Activated CD8-positive, alpha-beta memory T cell treated with anti-CD3 and anti-CD28 coated beads for 48 hours (primary cell): ENCODE results near the gene P4HB.

ENCODE experiments used
- DNase-seq, 3 experiments: peaks; one replicate each; pipeline ENCODE4 v3.0.0-alpha.2; 2020; ENCODE audit warnings: low read depth in 2 of 3, low spot score in 2 of 3

The P4HB gene

DNA sequence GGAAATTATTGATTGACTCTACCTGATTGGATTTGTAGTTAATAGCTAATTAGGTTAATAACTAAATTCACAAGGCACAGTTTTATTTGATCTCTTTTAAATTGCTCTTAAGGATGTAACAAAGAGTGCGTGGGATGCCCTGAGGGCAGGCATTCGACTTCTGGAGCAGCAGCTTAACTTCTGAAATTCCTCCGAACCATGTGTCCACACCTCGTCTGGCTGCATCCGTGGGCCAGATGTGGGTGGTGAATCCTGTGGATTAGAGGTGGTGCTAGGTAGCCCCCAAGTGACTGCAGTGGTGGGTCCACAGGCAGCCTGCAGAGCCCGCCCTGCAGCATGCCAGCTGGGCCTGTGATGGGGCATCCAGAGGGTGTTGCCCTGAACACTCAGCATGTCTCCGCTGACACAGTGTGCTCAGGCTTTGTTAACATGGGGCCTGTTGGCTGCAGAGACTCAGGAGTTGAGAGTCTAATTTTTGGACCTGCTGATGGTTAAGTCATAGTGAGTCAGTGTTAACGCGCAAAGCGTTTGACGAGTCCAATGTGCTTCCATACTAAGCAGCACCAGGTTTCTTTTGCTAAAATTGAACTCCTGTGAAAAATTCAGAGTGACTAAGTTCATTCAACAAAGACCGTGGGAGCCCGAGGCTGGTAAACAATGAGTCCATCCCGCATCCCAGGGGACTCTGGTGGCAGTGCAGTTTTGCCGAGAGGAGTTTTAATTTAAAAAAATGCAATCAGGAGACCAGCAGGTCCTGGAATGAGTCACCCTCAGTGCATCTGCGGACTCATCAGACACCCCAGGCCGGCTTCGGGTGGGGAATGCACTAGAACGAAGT lies 37.9 kb upstream of the P4HB start:
- no peak for DNase-seq

DNA sequence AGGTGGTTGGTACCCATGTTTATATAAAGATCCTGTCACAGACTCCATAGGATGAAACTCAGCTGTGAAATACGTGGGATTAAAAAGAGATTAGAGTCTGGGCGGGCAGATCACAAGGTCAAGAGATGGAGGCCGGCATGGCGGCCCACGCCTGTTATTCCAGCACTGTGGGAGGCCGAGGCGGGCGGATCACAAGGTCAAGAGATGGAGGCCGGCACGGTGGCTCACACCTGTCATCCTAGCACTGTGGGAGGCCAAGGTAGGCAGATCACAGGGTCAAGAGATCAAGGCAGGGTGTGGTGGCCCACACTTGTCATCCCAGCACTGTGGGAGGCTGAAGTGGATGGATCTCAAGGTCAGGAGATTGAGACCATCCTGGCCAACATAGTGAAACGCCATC lies 35.1 kb upstream of the P4HB start:
- DNase-seq: no peak

GRCh38 chr17:81891303-81891552 lies 30.9 kb upstream of the P4HB start:
- no peak for DNase-seq

DNA sequence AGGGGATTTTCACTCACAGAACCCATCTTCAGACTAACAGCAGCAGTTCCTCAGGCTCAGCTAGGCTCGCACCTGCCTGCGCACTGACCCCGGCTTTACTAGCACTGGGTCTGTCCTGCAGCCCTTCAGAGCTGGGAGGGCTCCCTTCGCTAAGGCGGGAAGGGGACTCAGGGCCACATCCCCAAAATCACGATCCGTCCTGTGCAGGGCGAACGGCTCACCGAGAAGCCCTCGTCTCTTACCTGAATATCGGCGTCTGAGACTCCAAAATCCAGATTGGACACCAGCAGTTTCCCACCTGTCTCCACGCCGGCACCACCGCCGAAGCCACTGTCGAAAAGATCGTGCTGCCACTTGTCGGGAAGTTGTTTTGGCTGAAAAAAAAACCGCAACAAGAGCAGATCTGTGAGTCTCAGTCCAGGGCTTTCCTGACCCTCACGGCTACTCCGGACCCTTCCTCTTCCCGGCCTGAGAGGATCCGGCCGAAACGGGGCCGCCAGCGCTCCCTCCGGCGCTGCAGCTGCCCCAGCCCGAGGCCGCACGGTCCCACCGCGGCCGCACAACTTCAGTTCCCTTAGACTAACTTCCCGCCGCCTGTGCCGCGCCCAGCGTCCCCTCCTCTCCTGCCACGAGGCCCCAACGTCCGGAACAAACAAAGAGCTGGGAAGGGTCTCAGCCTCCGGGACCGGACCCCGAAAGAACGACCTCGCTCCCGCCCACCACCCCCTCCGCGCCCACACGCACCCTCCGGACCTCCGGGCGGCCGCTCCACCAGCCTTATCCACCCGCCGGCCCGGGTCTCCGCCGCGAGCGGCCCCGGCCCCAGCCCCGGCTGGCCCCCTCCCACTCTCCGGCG lies 30.3 kb upstream of the P4HB start:
- DNase-seq: no peak

DNA sequence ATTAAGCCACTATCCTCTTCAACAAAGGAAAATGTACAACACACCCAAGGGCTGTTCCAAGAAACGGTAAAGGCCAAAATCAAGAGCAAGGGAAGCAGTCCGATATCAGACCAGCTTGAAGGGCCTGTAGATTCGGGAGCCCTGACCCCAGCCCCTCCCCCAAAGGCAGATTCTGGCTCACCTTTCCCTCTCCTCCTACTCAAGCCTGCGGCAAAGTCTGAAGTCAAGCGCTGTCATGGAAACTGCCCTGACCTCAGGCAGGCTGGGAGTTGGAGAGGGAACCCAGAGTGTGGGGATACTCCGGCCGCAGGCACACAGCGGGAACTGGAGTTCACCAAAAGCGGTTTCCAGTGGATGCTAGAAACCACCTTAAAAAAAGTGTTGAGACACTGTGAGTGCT lies 29.3 kb upstream of the P4HB start:
- no peak for DNase-seq

GRCh38 chr17:81888988-81889595 lies 28.8 kb upstream of the P4HB start:
- DNase-seq: no peak

GRCh38 chr17:81888105-81888987 lies 28.0 kb upstream of the P4HB start:
- no peak for DNase-seq

GRCh38 chr17:81885869-81886548 lies 25.7 kb upstream of the P4HB start:
- no peak for DNase-seq

- DNase-seq: no peak
Measured at GRCh38 chr17:81885454-81885853, 25.1 kb upstream of the P4HB start.

GRCh38 chr17:81884968-81885367 lies 24.6 kb upstream of the P4HB start:
- no peak for DNase-seq

DNA sequence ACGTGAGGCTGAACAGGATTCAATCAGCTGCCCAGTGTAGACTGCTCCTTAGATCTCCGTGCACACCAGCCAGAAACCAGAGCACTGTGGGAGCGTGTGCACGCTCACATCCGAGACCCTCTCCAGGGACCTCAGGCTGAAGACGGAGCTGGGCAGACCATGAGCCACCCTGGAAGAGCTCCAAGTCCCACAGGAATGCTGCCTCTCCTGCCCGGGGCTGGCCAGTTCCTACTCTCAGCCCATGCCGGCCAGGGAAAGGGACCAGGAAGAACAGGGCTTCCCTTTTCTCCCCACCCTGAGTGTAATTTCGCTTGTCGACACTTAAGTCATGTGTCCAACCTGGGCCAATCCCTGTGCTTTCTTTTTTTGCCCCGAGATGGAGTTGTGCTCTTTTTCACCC lies 24.2 kb upstream of the P4HB start:
- no peak for DNase-seq

GRCh38 chr17:81879121-81879520 lies 18.8 kb upstream of the P4HB start:
- DNase-seq: no peak

- no peak for DNase-seq
Measured at GRCh38 chr17:81878294-81878693, 18.0 kb upstream of the P4HB start.

DNA sequence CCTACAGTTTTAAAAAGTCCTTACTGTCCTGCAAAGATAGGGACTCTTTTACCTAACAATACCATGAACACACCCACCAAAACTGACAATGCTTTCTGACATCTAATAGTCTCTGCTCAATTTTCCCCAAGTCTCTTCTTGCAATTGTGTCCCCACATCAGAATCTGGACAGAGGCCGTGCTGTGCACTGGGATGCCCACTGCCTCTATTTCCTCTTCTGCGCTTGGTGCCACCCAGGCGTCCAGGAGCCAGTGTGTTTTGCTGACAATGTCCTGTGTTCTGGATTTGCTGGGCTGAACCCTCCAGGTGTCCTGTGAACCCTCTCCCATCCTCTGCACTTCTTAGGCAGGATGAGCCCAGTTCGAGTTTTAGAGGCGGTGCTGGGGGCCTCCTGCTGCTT lies 17.2 kb upstream of the P4HB start:
- no peak for DNase-seq

DNA sequence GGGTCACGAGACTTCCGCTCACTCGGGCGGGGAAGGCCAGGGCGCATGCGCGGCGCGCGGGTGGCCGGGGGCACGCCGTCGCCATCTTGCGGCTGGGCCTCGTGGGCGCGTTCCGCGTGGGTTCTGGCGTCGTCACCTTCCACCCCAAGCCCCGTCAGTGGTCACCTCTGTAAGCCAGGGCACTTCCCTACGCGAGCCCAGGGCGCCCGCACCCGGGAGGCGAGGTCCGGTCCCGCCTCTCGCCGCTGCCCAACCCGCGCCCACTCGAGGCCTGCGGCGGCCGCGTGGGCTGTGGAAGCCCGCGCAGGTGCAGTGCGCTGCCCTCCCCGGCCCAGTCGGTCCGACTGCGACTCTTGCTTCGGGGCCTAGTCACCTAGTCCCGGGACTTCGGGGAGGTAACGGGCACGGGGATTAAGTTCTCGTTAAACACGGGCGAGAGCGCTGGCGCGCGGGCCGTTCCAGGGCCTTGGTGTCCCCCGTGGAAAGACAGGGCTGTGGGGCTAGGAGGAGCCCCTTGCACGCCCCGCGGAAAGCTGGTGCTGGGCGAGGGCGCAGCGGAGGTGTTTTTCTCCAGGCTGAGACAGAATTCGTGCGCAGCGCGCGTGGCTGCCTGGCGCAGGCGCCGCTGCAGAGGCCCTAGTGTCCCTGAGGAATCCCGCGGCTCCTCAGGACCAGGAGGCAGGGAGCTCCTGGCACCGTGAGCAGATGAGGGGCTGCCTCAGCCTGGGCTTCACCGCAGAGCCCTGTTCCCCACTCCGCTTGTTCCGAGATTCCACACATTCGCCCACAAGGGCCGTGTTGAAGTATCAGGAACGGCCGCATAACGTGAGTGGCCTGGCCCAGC lies 11.3 kb upstream of the P4HB start:
- peak; percentile 90 to 95 (median 91) for DNase-seq

DNA sequence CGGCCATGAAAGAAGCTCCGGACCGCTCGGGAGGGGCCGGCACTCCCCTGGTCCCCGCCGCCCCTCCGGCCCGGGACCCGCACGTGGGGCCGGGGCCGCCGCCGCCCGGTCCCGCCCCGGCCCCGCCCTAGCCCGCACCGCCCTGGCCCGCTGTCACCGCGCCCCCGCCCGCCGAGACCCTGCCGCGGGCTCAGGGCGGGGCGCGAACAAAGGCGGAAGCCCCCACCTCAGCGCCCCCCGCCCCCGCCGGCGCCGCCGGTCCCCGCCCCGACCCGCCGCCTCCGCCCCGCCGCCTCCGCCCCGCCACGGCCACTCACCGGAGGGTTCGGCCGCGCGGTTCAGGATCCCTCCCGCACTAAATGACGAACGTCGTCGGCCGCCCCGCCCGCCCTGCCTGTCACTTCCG lies 10.6 kb upstream of the P4HB start, which contains the start of gene ARHGDIA:
ARHGDIA (minus strand) TSS at position 357 of the 406 bp plus-strand sequence. CDS start 1,407 bp downstream, outside the sequence.
- no peak for DNase-seq

GRCh38 chr17:81870131-81870980 lies 10.0 kb upstream of the P4HB start:
- DNase-seq: peak in 1 of 3 experiments; percentile 32
